Pulmonary artery endothelial cell (primary cell): Measurements from ENCODE around the gene HK2. TPM values are rescaled to one million over a fixed set of nuclear protein-coding genes. Genes with fewer than 3 reads are reported as not detected.
"Not testable (repeated sequence)": the region's sequence is repeated elsewhere in the genome, so short reads cannot be mapped to it uniquely, and the experiment has no call there.

ENCODE experiments used
- DNase-seq: peaks from one replicate; pipeline ENCODE4 v3.0.0-alpha.2; 2011; ENCODE audit warnings: low read depth, low spot score
- total RNA-seq: library from RNA; depleted of rRNA; stranded (reverse); fragments of >200 nt; gene quantifications from 2 replicates; pipeline ENCODE4 v1.2.3, GENCODE V29; 2014

Gene HK2
- total RNA-seq: 19.8 and 23.9 TPM in 2 replicates

DNA sequence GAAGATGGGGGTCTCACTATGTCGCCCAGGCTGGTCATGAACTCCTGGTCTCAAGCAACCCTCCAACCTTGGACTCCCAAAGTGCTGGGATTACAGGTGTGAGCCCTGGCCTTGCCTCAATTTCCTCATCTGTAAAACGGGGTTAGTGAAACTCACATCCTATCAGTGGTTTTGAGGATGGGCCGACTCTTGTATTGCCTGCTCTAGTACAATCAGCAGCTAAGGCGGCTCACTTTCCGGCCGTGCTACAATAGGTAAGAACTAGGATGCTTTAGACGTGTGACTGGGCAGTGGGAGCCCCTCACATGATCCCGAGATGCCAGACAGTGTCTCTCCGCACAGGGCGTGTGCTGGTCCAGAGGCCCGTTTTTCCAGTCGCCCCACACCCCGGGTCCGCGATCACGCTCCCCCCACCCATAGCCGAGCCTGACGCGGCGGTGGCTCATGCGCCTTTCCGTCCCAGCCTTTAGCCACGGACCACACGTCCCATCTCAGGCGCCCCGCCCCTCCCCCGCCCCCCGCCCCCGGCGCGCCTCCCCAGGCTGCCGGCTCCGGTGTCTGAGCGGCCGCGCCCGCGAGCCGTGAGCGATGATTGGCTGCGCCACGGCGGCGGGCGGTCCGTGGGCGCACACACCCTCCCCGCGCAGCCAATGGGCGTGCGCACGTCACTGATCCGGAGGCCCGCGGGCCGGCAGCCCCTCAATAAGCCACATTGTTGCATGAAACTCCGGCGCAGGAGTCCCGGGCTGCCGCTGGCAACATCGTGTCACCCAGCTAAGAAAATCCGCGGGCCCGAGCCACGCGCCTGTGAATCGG lies at the start of gene HK2:
Gene HK2 (plus strand): TSS at position 710 of the 816 bp plus-strand sequence. CDS start 454 bp downstream, outside the sequence.
- peak; percentile 46 for DNase-seq

DNA sequence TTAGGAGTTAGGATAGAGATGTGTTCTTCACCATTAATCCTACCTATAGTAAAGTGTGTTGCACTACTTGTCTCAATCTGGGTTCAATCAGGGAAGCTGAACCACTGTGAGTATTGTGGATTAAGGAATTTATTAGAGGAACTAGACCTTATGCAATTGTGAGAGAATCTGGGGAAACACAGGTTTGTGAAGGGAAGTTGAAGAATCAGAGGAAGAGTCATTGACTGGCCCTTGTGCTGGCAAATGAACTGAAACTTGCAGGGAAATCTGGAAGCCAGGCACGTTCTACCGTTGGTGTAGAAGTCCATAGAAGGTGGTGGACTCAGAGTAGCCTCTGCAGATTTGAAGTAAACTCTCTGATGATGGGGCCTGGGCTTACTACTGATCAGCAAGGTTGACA lies 44.7 kb upstream of the HK2 start:
- DNase-seq: no peak

DNA sequence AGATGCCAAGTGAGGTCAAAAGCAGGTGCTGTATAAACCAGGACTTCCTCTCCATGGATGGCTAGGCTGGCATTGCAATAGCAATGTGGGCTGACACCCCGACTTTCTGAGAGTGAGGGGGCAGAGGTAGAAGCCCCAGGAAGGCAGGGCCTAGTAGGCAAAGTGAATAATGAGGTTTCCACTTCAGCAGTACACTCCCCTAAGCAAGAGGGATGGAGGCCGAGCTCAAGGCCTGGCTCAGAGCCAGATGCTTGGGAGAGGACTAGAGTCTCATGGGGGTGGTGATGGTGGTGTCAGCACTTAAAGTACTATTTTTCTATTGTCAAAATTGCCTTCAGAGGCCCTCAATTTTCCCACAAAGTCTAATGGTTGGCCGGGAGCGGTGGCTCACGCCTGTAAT lies 41.6 kb upstream of the HK2 start:
- no peak for DNase-seq

- not testable (repeated sequence) for DNase-seq
Observed at GRCh38 chr2:74794878-74795277, 39.0 kb upstream of the HK2 start.

DNA sequence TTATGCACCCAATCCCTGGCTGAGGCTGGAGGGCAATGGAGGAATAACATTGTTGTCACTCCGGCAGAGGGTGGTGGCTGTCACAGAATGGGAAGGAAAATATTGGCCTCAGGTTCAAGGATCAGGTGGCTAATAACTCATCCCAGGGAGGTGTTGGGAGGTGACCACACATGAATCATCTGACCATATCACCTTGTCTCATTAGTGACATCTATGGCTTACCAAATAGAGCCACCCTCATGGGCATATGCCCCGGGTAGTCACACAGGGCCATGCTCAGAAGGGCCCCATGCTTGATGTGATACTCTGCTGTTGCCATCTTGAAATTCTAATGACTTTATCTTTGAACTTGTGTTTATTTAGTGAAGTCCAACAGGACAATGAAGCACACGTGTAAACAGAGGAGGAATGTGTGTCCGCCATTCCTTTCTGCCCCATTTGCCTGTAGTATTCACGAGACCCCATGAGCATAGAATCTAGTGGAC lies 27.5 kb upstream of the HK2 start:
- DNase-seq: no peak

GRCh38 chr2:74806920-74807319 lies 27.0 kb upstream of the HK2 start:
- DNase-seq: no peak

- DNase-seq: no peak
Observed at GRCh38 chr2:74812787-74813590, 20.9 kb upstream of the HK2 start.

- no peak for DNase-seq
Observed at GRCh38 chr2:74814102-74814501, 19.8 kb upstream of the HK2 start.

DNA sequence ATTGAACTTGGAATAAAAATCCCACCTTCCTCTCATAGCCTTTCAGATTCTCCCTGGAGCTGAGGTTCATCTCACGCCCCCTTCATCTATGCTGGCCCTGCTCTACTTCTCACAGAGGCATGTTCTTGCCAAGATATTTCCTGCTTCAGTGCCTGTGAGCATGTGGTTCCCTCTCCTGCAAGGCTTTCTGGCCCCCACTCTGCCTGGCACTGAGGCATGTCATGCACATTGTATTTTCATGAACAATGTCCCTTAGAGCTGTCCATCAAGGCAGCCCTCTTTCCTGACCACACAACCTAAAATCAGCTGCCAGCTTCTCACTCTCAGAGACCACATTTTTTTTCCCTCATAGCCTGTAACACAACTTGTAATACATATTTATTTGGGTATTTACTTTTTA lies 18.0 kb upstream of the HK2 start:
- DNase-seq: no peak

GRCh38 chr2:74816540-74817303 lies 17.2 kb upstream of the HK2 start:
- DNase-seq: no peak

DNA sequence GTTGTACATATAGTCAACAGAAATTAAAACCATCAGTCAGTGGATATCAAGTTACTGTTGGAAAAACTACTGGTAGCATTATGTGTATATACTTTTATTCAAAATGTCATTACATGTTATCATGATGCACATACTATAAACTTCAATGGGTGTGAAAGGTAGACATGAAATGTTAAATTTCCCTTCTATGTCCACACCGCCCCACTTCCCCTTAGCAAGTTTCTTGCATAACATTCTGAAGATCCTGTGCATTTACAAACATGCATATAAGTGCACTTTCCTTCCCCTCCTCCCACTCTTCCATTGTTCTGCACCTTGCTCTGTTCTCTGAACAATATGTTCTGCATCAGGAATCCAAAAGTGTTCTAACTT lies 16.6 kb upstream of the HK2 start:
- no peak for DNase-seq

GRCh38 chr2:74819702-74820101 lies 14.2 kb upstream of the HK2 start:
- DNase-seq: no peak

DNA sequence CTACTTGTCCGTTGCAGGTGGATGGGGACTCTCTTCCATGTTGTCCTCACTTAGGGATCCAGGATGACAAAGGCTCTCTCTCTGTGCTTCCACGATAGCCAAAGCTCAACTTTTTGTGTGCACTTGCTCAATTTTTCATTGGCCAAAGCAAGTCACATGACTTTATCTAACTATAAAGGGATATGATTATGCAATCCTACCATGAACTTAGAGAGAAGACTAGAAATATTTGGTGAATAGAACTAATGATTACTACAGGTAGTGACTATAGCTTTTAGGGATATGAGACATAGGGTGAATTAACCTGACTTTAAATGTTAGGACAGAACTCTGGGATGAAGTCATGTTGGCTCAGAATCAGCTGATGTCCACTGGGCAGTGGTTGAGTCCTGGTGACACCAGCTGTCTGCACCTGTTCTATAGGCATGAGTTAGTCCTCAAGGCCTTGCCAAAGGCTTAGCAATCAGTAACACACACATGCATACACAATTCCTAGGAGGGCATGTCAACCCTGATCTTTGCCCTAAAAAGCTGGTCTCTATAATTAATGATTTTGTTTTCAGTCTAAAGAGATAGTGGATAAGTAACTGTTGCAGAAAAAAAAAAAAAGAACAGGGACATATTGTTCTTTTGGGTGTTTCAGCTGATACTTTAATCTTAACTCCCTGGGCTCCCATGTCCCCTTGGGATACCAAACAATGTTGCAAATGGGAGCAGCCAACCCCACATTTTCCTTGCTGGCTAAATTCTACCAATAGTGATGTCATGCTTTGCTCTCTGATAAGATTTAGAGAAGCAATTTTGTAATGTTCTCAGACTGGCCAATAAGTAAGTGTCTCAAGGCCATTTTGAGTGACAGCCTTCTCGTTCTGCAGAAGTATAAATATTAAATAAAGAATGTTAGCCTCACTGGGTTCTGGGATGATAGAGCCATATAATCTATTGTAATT lies 12.5 kb upstream of the HK2 start:
- no peak for DNase-seq

- DNase-seq: no peak
Observed at GRCh38 chr2:74822771-74823566, 11.0 kb upstream of the HK2 start.

DNA sequence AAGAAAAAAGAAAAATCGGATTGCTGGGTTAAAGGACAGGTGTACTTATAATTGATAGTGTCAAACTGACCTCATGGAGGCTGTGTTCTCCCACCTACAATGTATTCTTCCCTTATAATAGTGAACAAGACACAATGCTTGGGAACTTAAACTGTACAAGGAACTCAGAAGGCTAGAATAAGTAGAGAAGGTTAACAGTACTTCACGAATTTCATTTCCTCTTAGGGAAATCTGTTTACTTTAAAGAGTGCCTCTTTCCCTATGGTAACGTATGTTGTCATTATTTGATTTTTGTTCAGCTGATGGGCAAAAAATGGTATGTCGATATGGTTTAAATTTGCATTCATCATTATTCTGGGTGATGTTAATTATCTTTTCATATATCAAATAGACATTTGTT lies 9.2 kb upstream of the HK2 start:
- no peak for DNase-seq

GRCh38 chr2:74828543-74828942 lies 5.4 kb upstream of the HK2 start:
- no peak for DNase-seq

- DNase-seq: no peak
Observed at GRCh38 chr2:74831693-74832530, 2.0 kb upstream of the HK2 start.

GRCh38 chr2:74834234-74834791 lies 386 bp downstream of the HK2 start:
- DNase-seq: not testable (repeated sequence)
